Measurements from ENCODE around the gene LGALS12. TPM values are rescaled to one million over a fixed set of nuclear protein-coding genes. Genes with fewer than 3 reads are reported as not detected.
"Not testable (repeated sequence)": the region's sequence is repeated elsewhere in the genome, so short reads cannot be mapped to it uniquely, and the experiment has no call there.

The LGALS12 gene
- polyA plus RNA-seq, 3 donors, result 6.8 to 16.3 (median 13.5) TPM

GRCh38 chr11:63548178-63548577 is 42.3 kb downstream of the LGALS12 start:
- peaks cover 16% of the 10 kb centered on the region for H3K4me1 Mint-ChIP-seq
- no peaks in the 10 kb centered on the region for H3K9me3 ChIP-seq (replicated peaks in 1 of 2; ENCODE audit: control insufficient read depth in 1 of 2, insufficient read depth in 1 of 2, low read length in 2 of 2)

DNA sequence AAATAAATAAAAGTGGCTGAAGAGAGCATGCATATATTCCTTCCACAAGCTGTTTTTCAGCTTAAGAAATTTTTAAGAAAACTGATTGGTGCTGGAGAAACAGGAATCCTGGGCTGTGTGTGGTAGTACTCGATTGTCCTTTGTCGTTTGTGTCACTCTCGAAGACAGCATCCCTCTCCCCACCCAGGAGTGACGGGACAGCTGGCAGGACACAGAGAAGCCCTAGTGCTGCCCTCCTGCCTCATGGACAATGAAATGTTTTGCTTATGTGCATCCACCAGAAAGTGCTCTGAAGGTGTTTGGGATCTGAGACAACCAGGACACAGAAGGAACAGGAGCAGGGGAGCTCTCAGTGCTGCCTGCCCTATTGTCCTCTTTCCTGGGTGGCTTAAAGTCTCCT is 43.5 kb downstream of the LGALS12 start:
- Mint-ChIP-seq H3K27ac (peak overlapping the region in 1 of 7 donors; percentile 68), H3K4me3 (no peak overlapping the region), H3K4me1 (peaks cover 20% of the 10 kb centered on the region), H3K9me3 (no peaks in the 10 kb centered on the region), H3K36me3 (peaks cover 18 to 22% of the 10 kb centered on the region in 2 donors), H3K27me3 (ENCODE audit: low read depth in 3 of 3) (peaks cover 0 to 13% (median 6%) of the 10 kb centered on the region in 3 donors)
- TF ChIP-seq, protein P1, sequence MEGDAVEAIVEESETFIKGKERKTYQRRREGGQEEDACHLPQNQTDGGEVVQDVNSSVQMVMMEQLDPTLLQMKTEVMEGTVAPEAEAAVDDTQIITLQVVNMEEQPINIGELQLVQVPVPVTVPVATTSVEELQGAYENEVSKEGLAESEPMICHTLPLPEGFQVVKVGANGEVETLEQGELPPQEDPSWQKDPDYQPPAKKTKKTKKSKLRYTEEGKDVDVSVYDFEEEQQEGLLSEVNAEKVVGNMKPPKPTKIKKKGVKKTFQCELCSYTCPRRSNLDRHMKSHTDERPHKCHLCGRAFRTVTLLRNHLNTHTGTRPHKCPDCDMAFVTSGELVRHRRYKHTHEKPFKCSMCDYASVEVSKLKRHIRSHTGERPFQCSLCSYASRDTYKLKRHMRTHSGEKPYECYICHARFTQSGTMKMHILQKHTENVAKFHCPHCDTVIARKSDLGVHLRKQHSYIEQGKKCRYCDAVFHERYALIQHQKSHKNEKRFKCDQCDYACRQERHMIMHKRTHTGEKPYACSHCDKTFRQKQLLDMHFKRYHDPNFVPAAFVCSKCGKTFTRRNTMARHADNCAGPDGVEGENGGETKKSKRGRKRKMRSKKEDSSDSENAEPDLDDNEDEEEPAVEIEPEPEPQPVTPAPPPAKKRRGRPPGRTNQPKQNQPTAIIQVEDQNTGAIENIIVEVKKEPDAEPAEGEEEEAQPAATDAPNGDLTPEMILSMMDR (IDR thresholded peaks at IDR 0.05), result no peak
- WGBS (ENCODE audit: insufficient coverage), result no CpG with 5 or more reads among the region's 4 CpGs
- Histone ChIP-seq H3K4me1 (ENCODE audit: control insufficient read depth in 1 of 2, insufficient read depth in 2 of 2, low read length in 2 of 2) (peaks cover 8 to 13% of the 10 kb centered on the region in 2 donors), H3K27ac (ENCODE audit: low read depth in 1 of 2, low read length in 2 of 2) (no peak overlapping the region), H4K20me1 (ENCODE audit: insufficient read depth, low read length) (no peaks in the 10 kb centered on the region), H3K4me2 (replicated peaks; ENCODE audit: extremely low read depth, low read length, poor library complexity, severe bottlenecking) (no peak overlapping the region), H3K27me3 (ENCODE audit: control insufficient read depth in 2 of 2, insufficient read depth in 2 of 2, low read length in 2 of 2) (no peaks in the 10 kb centered on the region), H3K79me2 (ENCODE audit: insufficient read depth, low read length) (no peaks in the 10 kb centered on the region), H3K9ac (ENCODE audit: insufficient read depth, low read length, poor library complexity, severe bottlenecking) (no peak overlapping the region), H3K36me3 (replicated peaks in 1 of 2; ENCODE audit: control insufficient read depth in 1 of 2, insufficient read depth in 2 of 2, low read length in 2 of 2) (peaks cover 0 to 11% of the 10 kb centered on the region in 2 donors), H3K4me3 (replicated peaks in 1 of 3; ENCODE audit: low read depth in 2 of 3, low read length in 3 of 3) (no peak overlapping the region), H2AFZ (ENCODE audit: insufficient read depth, low read depth, low read length, poor library complexity, severe bottlenecking) (no peak overlapping the region), H3K9me3 (replicated peaks in 1 of 2; ENCODE audit: control insufficient read depth in 1 of 2, insufficient read depth in 1 of 2, low read length in 2 of 2) (no peaks in the 10 kb centered on the region)
- intact Hi-C loops (cut with micrococcal nuclease), result no loop called here
- DNase-seq, result no peak

More at GRCh38 chr11:63548178-63548577, 42.3 kb downstream of the LGALS12 start:
- H3K4me2 ChIP-seq (replicated peaks; ENCODE audit: extremely low read depth, low read length, poor library complexity, severe bottlenecking), result no peak overlapping the region
- Mint-ChIP-seq H3K27ac (no peak overlapping the region), H3K36me3 (peaks cover 19 to 28% of the 10 kb centered on the region in 2 donors), H3K9me3 (no peaks in the 10 kb centered on the region), H3K4me3 (no peak overlapping the region), H3K27me3 (ENCODE audit: low read depth in 3 of 3) (peaks cover 0 to 10% (median 6%) of the 10 kb centered on the region in 3 donors)
- no peak overlapping the region for H3K9ac ChIP-seq (ENCODE audit: insufficient read depth, low read length, poor library complexity, severe bottlenecking)
- no peaks in the 10 kb centered on the region for H4K20me1 ChIP-seq (ENCODE audit: insufficient read depth, low read length)
- no peak overlapping the region for H3K27ac ChIP-seq (ENCODE audit: low read depth in 1 of 2, low read length in 2 of 2)
- intact Hi-C loops (cut with micrococcal nuclease), result no loop called here
- no peaks in the 10 kb centered on the region for H3K79me2 ChIP-seq (ENCODE audit: insufficient read depth, low read length)
- WGBS (ENCODE audit: insufficient coverage), result 94% methylated on average over 3 of the region's 4 CpGs
- H2AFZ ChIP-seq (ENCODE audit: insufficient read depth, low read depth, low read length, poor library complexity, severe bottlenecking), result no peak overlapping the region
- H3K27me3 ChIP-seq (ENCODE audit: control insufficient read depth in 2 of 2, insufficient read depth in 2 of 2, low read length in 2 of 2), result no peaks in the 10 kb centered on the region
- no peak overlapping the region for H3K4me3 ChIP-seq (replicated peaks in 1 of 3; ENCODE audit: low read depth in 2 of 3, low read length in 3 of 3)
- peaks cover 0 to 4% of the 10 kb centered on the region in 2 donors for H3K4me1 ChIP-seq (ENCODE audit: control insufficient read depth in 1 of 2, insufficient read depth in 2 of 2, low read length in 2 of 2)
- peaks cover 0 to 11% of the 10 kb centered on the region in 2 donors for H3K36me3 ChIP-seq (replicated peaks in 1 of 2; ENCODE audit: control insufficient read depth in 1 of 2, insufficient read depth in 2 of 2, low read length in 2 of 2)
- TF ChIP-seq, protein P1 (IDR thresholded peaks at IDR 0.05), result no peak
- no peak for DNase-seq

DNA sequence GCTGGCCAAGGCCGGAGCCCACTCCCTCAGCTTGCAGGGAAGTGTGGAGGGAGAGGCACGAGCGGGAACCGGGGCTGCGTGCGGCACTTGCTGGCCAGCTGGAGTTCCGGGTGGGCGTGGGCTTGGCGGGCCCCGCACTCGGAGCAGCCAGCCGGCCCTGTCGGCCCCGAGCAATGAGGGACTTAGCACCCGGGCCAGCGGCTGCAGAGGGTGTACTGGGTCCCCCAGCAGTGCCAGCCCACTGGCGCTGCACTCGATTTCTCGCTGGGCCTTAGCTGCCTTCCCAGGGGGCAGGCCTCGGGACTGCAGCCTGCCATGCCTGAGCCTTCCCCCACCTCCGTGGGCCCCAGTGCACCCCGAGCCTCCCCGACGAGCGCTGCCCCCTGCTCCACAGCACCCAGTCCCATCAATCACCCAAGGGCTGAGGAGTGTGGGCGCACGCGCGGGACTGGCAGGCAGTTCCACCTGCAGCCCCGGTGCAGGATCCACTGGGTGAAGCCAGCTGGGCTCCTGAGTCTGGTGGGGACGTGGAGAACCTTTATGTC is 44.3 kb downstream of the LGALS12 start:
- intact Hi-C loops (cut with micrococcal nuclease); H3K4me2 ChIP-seq (replicated peaks; ENCODE audit: extremely low read depth, low read length, poor library complexity, severe bottlenecking); H3K4me3 ChIP-seq (replicated peaks in 1 of 3; ENCODE audit: low read depth in 2 of 3, low read length in 3 of 3); H4K20me1 ChIP-seq (ENCODE audit: insufficient read depth, low read length); H3K4me3 Mint-ChIP-seq; H3K79me2 ChIP-seq (ENCODE audit: insufficient read depth, low read length); H3K9me3 ChIP-seq (replicated peaks in 1 of 2; ENCODE audit: control insufficient read depth in 1 of 2, insufficient read depth in 1 of 2, low read length in 2 of 2); H3K36me3 ChIP-seq (replicated peaks in 1 of 2; ENCODE audit: control insufficient read depth in 1 of 2, insufficient read depth in 2 of 2, low read length in 2 of 2); H3K27ac Mint-ChIP-seq; H3K9ac ChIP-seq (ENCODE audit: insufficient read depth, low read length, poor library complexity, severe bottlenecking); H3K27me3 ChIP-seq (ENCODE audit: control insufficient read depth in 2 of 2, insufficient read depth in 2 of 2, low read length in 2 of 2); DNase-seq; H3K27ac ChIP-seq (ENCODE audit: low read depth in 1 of 2, low read length in 2 of 2); H2AFZ ChIP-seq (ENCODE audit: insufficient read depth, low read depth, low read length, poor library complexity, severe bottlenecking); H3K9me3 Mint-ChIP-seq: not testable (repeated sequence)
- WGBS (ENCODE audit: insufficient coverage), result 98% methylated on average over 21 of the region's 31 CpGs
- H3K4me1 ChIP-seq (ENCODE audit: control insufficient read depth in 1 of 2, insufficient read depth in 2 of 2, low read length in 2 of 2), result peaks cover 8 to 13% of the 10 kb centered on the region in 2 donors
- peaks cover 20% of the 10 kb centered on the region for H3K4me1 Mint-ChIP-seq
- peaks cover 0 to 13% (median 10%) of the 10 kb centered on the region in 3 donors for H3K27me3 Mint-ChIP-seq (ENCODE audit: low read depth in 3 of 3)
- peaks cover 10 to 15% of the 10 kb centered on the region in 2 donors for H3K36me3 Mint-ChIP-seq

Measured in CD14-positive monocyte (primary cell).